Caco-2 (cell line): ENCODE results near the gene FBXO21. TPM values are rescaled to one million over a fixed set of nuclear protein-coding genes. Genes with fewer than 3 reads are reported as not detected.

Experiments
- BruUV-seq: library from RNA; stranded (reverse); fragments of 400-500 nt; replicated peaks from 2 replicates; lab custom pipeline; 2021; lab: Mats Ljungman, UMichigan
- CTCF ChIA-PET: fragments of 300-600 bp; sonication (Branson Sonifier 250); formaldehyde crosslinking; loops from one replicate; lab custom pipeline; 2022; ENCODE audit warnings: antibody characterized with exemption; lab: Charles Lee
- POLR2A ChIA-PET: fragments of 300-600 bp; sonication (Branson Sonifier 250); formaldehyde crosslinking; loops from one replicate; lab custom pipeline; 2022; ENCODE audit warnings: antibody characterized with exemption; lab: Charles Lee
- DNase-seq, 2 experiments: peaks; one replicate each; pipeline versions ENCODE4 v3.0.0 to v3.0.0-alpha.2; 2020 to 2022
- H3K27me3 ChIP-seq: replicated peaks from 2 replicates; pipeline ENCODE4 v1.6.0; 2011; ENCODE audit warnings: low read length; ENCODE audit not compliant: control insufficient read depth, insufficient read depth
- H3K36me3 ChIP-seq: 2 replicates; pipeline ENCODE4 v1.5.1; 2011; ENCODE audit warnings: low read length; ENCODE audit not compliant: control insufficient read depth, insufficient read depth
- H3K4me1 ChIP-seq: fragments of 250-450 bp; sonication (Bioruptor Pico); 2 replicates; pipeline ENCODE4 v1.5.1; 2020; ENCODE audit warnings: mild to moderate bottlenecking
- H3K4me3 ChIP-seq: 2 replicates; pipeline ENCODE4 v1.5.1; 2011; ENCODE audit warnings: low read depth, mild to moderate bottlenecking, control low read depth, low read length
- H3K9me3 ChIP-seq: fragments of 250-450 bp; sonication (Bioruptor Pico); 2 replicates; pipeline ENCODE4 v1.5.1; 2020; ENCODE audit warnings: mild to moderate bottlenecking, moderate library complexity
- H3K27ac Mint-ChIP-seq: one replicate; pipeline ENCODE4 v1.8.0; 2022; ENCODE audit warnings: mixed read lengths; ENCODE audit not compliant: unreplicated experiment
- H3K27me3 Mint-ChIP-seq: one replicate; pipeline ENCODE4 v1.8.0; 2022; ENCODE audit warnings: mixed read lengths; ENCODE audit not compliant: insufficient read depth, unreplicated experiment
- H3K36me3 Mint-ChIP-seq: one replicate; pipeline ENCODE4 v1.8.0; 2022; ENCODE audit warnings: mild to moderate bottlenecking, mixed read lengths; ENCODE audit not compliant: insufficient read depth, unreplicated experiment
- H3K4me1 Mint-ChIP-seq: one replicate; pipeline ENCODE4 v1.8.0; 2022; ENCODE audit warnings: low read depth, mixed read lengths; ENCODE audit not compliant: unreplicated experiment
- H3K4me3 Mint-ChIP-seq: one replicate; pipeline ENCODE4 v1.8.0; 2022; ENCODE audit warnings: mild to moderate bottlenecking, moderate library complexity, mixed read lengths; ENCODE audit not compliant: unreplicated experiment
- H3K9me3 Mint-ChIP-seq: one replicate; pipeline ENCODE4 v1.8.0; 2022; ENCODE audit warnings: mixed read lengths; ENCODE audit not compliant: unreplicated experiment
- intact Hi-C: fragments of 100-400 bp; cut with micrococcal nuclease; formaldehyde crosslinking; loops from one replicate; pipeline ENCODE4 v1.10.0; 2022; ENCODE audit not compliant: unreplicated experiment
- total RNA-seq: library from RNA; stranded (reverse); gene quantifications from 2 replicates; pipeline ENCODE4 v1.2.3, GENCODE V29; 2022
- TF ChIP-seq, protein P1 (sequence below), 2 experiments: fragments of 200-600 bp in 1 of 2; IDR thresholded peaks; 1 replicate in 1 of 2; 2 replicates in 1 of 2; pipeline versions ENCODE4 v1.5.1 to v1.8.0; 2011 to 2022; ENCODE audit warnings: antibody characterized with exemption in 1 of 2, control low read depth in 1 of 2, inconsistent platforms in 1 of 2, low read depth in 1 of 2, low read length in 1 of 2, mild to moderate bottlenecking in 1 of 2, moderate library complexity in 1 of 2; ENCODE audit not compliant: insufficient read depth in 1 of 2, severe bottlenecking in 1 of 2, unreplicated experiment in 1 of 2

FBXO21 gene
- total RNA-seq, 1 experiment from 2014 or later = 44.5 TPM

DNA sequence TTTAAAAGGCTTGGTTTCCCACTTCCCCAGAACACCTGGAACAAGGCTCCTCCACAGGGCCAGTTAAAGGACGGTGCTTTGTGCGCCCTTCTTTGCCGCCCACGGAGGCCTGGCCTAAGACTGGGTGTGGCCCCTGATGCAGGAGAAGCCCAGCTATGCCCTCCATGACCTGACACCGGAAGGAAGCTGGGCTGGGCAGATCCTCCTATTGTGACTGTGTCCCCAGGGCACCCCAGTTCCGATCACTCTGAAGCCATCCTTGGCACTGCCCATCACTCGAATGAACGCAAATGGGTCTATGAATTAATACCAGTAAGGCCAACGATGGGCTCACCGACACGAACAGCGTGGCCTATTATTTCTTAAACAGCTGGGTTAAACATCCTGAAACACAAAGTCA is 42.6 kb downstream of the FBXO21 start:
- Histone ChIP-seq H3K36me3 (no peaks in the 10 kb centered on the region), H3K27me3 (no peaks in the 10 kb centered on the region), H3K9me3 (no peaks in the 10 kb centered on the region), H3K4me3 (no peak overlapping the region), H3K4me1 (peaks cover 19% of the 10 kb centered on the region)
- DNase-seq = no peak
- intact Hi-C loops = no loop called here
- Mint-ChIP-seq H3K4me1 (peaks cover 10% of the 10 kb centered on the region), H3K27me3 (no peaks in the 10 kb centered on the region), H3K27ac (no peak overlapping the region), H3K9me3 (no peaks in the 10 kb centered on the region), H3K4me3 (no peak overlapping the region), H3K36me3 (peaks cover 40% of the 10 kb centered on the region)
- POLR2A ChIA-PET = no interaction called here
- CTCF ChIA-PET = no interaction called here
- BruUV-seq = no TSS peak
- TF ChIP-seq, protein P1, sequence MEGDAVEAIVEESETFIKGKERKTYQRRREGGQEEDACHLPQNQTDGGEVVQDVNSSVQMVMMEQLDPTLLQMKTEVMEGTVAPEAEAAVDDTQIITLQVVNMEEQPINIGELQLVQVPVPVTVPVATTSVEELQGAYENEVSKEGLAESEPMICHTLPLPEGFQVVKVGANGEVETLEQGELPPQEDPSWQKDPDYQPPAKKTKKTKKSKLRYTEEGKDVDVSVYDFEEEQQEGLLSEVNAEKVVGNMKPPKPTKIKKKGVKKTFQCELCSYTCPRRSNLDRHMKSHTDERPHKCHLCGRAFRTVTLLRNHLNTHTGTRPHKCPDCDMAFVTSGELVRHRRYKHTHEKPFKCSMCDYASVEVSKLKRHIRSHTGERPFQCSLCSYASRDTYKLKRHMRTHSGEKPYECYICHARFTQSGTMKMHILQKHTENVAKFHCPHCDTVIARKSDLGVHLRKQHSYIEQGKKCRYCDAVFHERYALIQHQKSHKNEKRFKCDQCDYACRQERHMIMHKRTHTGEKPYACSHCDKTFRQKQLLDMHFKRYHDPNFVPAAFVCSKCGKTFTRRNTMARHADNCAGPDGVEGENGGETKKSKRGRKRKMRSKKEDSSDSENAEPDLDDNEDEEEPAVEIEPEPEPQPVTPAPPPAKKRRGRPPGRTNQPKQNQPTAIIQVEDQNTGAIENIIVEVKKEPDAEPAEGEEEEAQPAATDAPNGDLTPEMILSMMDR (IDR thresholded peaks at IDR 0.05; ENCODE audit: insufficient read depth in 1 of 2, low read depth in 1 of 2, low read length in 1 of 2, severe bottlenecking in 1 of 2, unreplicated experiment in 1 of 2) = no peak

GRCh38 chr12:117145597-117146154 is 44.6 kb downstream of the FBXO21 start:
- no peak for DNase-seq
- intact Hi-C loops = no loop called here
- H3K4me1 ChIP-seq = peaks cover 20% of the 10 kb centered on the region
- H3K27me3 ChIP-seq = no peaks in the 10 kb centered on the region
- POLR2A ChIA-PET = no interaction called here
- Mint-ChIP-seq H3K36me3 (peaks cover 29% of the 10 kb centered on the region), H3K4me3 (no peak overlapping the region), H3K9me3 (no peaks in the 10 kb centered on the region), H3K4me1 (peaks cover 14% of the 10 kb centered on the region), H3K27ac (no peak overlapping the region), H3K27me3 (no peaks in the 10 kb centered on the region)
- no peaks in the 10 kb centered on the region for H3K36me3 ChIP-seq
- H3K4me3 ChIP-seq = no peak overlapping the region
- no peaks in the 10 kb centered on the region for H3K9me3 ChIP-seq
- CTCF ChIA-PET = no interaction called here
- TF ChIP-seq, protein P1 (IDR thresholded peaks at IDR 0.05; ENCODE audit: insufficient read depth in 1 of 2, low read depth in 1 of 2, low read length in 1 of 2, severe bottlenecking in 1 of 2, unreplicated experiment in 1 of 2) = no peak
- BruUV-seq = no TSS peak

DNA sequence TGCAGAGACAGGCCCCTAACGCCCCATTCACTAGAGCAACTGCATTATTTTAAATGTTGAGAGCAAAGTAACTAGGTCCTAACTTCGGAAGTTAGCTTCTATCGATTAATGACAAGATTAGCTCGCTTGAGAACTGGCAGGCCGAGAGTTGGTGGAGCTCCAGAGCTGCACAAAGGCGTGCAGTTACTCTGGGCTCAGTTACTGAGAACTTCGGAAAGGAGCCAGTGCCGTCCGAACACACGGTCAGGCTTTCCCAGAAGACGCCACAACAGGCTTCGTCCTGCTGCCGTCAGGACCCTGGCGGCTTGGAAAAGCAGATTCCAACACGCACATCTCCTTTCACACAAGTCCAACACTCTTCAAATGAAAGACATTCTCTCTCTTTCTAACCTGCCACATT is 45.7 kb downstream of the FBXO21 start:
- DNase-seq = no peak
- peaks cover 20% of the 10 kb centered on the region for H3K4me1 ChIP-seq
- TF ChIP-seq, protein P1 (IDR thresholded peaks at IDR 0.05; ENCODE audit: insufficient read depth in 1 of 2, low read depth in 1 of 2, low read length in 1 of 2, severe bottlenecking in 1 of 2, unreplicated experiment in 1 of 2) = no peak
- H3K27me3 ChIP-seq = no peaks in the 10 kb centered on the region
- ChIA-PET CTCF (no interaction called here), POLR2A (no interaction called here)
- BruUV-seq = no TSS peak
- no peaks in the 10 kb centered on the region for H3K9me3 ChIP-seq
- no peak overlapping the region for H3K4me3 Mint-ChIP-seq
- no peaks in the 10 kb centered on the region for H3K36me3 ChIP-seq
- H3K9me3 Mint-ChIP-seq = no peaks in the 10 kb centered on the region
- peaks cover 29% of the 10 kb centered on the region for H3K36me3 Mint-ChIP-seq
- H3K4me3 ChIP-seq = no peak overlapping the region
- no peaks in the 10 kb centered on the region for H3K27me3 Mint-ChIP-seq
- no peak overlapping the region for H3K27ac Mint-ChIP-seq
- intact Hi-C loops = no loop called here
- H3K4me1 Mint-ChIP-seq = peaks cover 14% of the 10 kb centered on the region
